ENCODE measurements around the gene SPRY1. TPM values are rescaled to one million over a fixed set of nuclear protein-coding genes. Genes with fewer than 3 reads are reported as not detected.

SPRY1 gene
- total and polyA plus RNA-seq, 9 of the 15 experiments (the other 6 are each of a cell fraction or from before 2014, with no cell fraction given), result 0.18 to 1.9 (median 0.45) TPM; not detected in 1

DNA sequence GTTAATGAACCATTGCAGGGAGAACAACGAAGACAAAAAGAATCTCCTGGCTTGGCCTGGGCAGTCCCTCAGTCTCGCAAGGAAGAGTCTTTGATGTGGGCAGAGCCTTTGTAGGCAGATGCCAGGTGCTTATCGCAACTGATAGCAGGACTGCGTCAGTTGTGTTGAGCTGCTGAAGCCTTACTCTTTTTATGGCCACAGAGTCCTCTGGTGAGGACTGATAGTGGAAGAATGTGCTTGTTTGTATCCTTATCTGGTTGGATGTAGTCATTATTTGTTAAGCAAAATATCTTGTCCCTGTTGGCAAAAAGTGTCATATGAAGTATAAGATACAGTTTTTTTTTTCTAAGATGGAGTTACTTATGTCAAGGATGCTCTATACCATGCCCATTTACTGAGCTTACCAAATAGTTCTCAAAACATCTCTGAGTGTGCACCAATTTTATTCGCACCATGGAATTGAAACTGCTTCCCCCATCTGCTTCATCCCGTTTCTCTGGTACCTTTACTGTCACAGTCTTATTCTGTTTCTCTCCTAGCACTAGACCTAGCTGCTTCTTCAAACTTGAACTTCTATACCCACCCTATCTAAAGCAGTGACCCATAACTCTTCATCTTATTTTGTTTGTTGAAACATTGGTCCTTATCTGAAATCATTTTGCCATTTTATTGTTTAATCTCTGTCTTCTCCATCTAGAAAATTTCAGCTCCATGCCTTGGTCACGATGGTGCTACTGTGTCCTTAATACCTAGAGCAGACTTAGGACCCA lies 47.0 kb upstream of the SPRY1 start (continued):
- TF ChIP-seq HOXB6 (CRISPR knock-in tag; IDR thresholded peaks at IDR 0.05; ENCODE audit: borderline replicate concordance) (0 out of 2 replicates have a peak, but pooled peaks have one; percentile 64), RFX1 (IDR thresholded peaks at IDR 0.05) (no peak), KDM2B (CRISPR knock-in tag; IDR thresholded peaks at IDR 0.05) (peak; percentile 98), JUN (IDR thresholded peaks at IDR 0.05; ENCODE audit: borderline replicate concordance, low read depth, low read length) (peak; percentile 68), JUN (CRISPR knock-in tag; IDR thresholded peaks at IDR 0.05; ENCODE audit: borderline replicate concordance) (no peak), BCOR (IDR thresholded peaks at IDR 0.05) (peak; percentile 97), CEBPB (tag; IDR thresholded peaks at IDR 0.05) (peak; percentile 67), ETV6 (IDR thresholded peaks at IDR 0.05; ENCODE audit: borderline replicate concordance in 1 of 2, low read depth in 2 of 2, low read length in 1 of 2) (peak in 1 of 2 experiments; percentile 69; a peak in 1 of 4 replicates), ETV6 (CRISPR knock-in tag; IDR thresholded peaks at IDR 0.05; ENCODE audit: borderline replicate concordance) (no peak), EHMT2 (IDR thresholded peaks at IDR 0.05) (peak; percentile 67; the same call in 1 of the 2 replicates), POLR3G (IDR thresholded peaks at IDR 0.05; ENCODE audit: extremely low read depth, insufficient read length, insufficient replicate concordance) (no peak), SMARCE1 (IDR thresholded peaks at IDR 0.05) (peak; percentile 100), SNRNP70 (optimal IDR thresholded peaks at IDR 0.05; ENCODE audit: low read depth, low read length) (no peak), BCL6 (CRISPR knock-in tag; IDR thresholded peaks at IDR 0.05) (peak; percentile 99), ZNF165 (CRISPR knock-in tag; IDR thresholded peaks at IDR 0.05; ENCODE audit: borderline replicate concordance) (peak; percentile 97), WHSC1 (IDR thresholded peaks at IDR 0.05; ENCODE audit: low read length) (no peak)
- TF ChIP-seq, protein P1, sequence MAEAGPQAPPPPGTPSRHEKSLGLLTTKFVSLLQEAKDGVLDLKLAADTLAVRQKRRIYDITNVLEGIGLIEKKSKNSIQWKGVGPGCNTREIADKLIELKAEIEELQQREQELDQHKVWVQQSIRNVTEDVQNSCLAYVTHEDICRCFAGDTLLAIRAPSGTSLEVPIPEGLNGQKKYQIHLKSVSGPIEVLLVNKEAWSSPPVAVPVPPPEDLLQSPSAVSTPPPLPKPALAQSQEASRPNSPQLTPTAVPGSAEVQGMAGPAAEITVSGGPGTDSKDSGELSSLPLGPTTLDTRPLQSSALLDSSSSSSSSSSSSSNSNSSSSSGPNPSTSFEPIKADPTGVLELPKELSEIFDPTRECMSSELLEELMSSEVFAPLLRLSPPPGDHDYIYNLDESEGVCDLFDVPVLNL (CRISPR knock-in tag; IDR thresholded peaks at IDR 0.05; ENCODE audit: low read depth), result no peak
- TF ChIP-seq, protein P2, sequence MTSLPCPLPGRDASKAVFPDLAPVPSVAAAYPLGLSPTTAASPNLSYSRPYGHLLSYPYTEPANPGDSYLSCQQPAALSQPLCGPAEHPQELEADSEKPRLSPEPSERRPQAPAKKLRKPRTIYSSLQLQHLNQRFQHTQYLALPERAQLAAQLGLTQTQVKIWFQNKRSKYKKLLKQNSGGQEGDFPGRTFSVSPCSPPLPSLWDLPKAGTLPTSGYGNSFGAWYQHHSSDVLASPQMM (CRISPR knock-in tag; IDR thresholded peaks at IDR 0.05), result no peak
- TF ChIP-seq, protein P3, sequence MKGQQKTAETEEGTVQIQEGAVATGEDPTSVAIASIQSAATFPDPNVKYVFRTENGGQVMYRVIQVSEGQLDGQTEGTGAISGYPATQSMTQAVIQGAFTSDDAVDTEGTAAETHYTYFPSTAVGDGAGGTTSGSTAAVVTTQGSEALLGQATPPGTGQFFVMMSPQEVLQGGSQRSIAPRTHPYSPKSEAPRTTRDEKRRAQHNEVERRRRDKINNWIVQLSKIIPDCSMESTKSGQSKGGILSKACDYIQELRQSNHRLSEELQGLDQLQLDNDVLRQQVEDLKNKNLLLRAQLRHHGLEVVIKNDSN (CRISPR knock-in tag; IDR thresholded peaks at IDR 0.05), result no peak
- TF ChIP-seq, protein P4, sequence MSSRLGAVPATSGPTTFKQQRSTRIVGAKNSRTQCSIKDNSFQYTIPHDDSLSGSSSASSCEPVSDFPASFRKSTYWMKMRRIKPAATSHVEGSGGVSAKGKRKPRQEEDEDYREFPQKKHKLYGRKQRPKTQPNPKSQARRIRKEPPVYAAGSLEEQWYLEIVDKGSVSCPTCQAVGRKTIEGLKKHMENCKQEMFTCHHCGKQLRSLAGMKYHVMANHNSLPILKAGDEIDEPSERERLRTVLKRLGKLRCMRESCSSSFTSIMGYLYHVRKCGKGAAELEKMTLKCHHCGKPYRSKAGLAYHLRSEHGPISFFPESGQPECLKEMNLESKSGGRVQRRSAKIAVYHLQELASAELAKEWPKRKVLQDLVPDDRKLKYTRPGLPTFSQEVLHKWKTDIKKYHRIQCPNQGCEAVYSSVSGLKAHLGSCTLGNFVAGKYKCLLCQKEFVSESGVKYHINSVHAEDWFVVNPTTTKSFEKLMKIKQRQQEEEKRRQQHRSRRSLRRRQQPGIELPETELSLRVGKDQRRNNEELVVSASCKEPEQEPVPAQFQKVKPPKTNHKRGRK (tag; IDR thresholded peaks at IDR 0.05), result no peak
- TF ChIP-seq, protein P5, sequence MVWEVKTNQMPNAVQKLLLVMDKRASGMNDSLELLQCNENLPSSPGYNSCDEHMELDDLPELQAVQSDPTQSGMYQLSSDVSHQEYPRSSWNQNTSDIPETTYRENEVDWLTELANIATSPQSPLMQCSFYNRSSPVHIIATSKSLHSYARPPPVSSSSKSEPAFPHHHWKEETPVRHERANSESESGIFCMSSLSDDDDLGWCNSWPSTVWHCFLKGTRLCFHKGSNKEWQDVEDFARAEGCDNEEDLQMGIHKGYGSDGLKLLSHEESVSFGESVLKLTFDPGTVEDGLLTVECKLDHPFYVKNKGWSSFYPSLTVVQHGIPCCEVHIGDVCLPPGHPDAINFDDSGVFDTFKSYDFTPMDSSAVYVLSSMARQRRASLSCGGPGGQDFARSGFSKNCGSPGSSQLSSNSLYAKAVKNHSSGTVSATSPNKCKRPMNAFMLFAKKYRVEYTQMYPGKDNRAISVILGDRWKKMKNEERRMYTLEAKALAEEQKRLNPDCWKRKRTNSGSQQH (CRISPR knock-in tag; IDR thresholded peaks at IDR 0.05), result peak; percentile 95
- TF ChIP-seq, protein P6, sequence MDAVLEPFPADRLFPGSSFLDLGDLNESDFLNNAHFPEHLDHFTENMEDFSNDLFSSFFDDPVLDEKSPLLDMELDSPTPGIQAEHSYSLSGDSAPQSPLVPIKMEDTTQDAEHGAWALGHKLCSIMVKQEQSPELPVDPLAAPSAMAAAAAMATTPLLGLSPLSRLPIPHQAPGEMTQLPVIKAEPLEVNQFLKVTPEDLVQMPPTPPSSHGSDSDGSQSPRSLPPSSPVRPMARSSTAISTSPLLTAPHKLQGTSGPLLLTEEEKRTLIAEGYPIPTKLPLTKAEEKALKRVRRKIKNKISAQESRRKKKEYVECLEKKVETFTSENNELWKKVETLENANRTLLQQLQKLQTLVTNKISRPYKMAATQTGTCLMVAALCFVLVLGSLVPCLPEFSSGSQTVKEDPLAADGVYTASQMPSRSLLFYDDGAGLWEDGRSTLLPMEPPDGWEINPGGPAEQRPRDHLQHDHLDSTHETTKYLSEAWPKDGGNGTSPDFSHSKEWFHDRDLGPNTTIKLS (IDR thresholded peaks at IDR 0.05; ENCODE audit: borderline replicate concordance, low read depth), result peak; percentile 59; the same call in 1 of the 2 replicates

Data from K562 (cell line).